ENCODE measurements around the gene LCP1.

The LCP1 gene

GRCh38 chr13:46097015-46097414, 85.0 kb downstream of the LCP1 start:
- Histone ChIP-seq H3K4me2 (no peak overlapping the region), H3K27ac (no peak overlapping the region), H3K36me3 (no peaks in the 10 kb centered on the region), H3K4me3 (no peak overlapping the region), H4K20me1 (no peaks in the 10 kb centered on the region), H3K9me3 (no peaks in the 10 kb centered on the region), H3K9ac (no peak overlapping the region), H3K4me1 (peaks cover 20% of the 10 kb centered on the region), H3K27me3 (no peaks in the 10 kb centered on the region)
- no peak for TF ChIP-seq Cebpa-rat (IDR thresholded peaks at IDR 0.05)

GRCh38 chr13:46094478-46094877, 87.5 kb downstream of the LCP1 start:
- Histone ChIP-seq H3K9ac (no peak overlapping the region), H3K4me3 (no peak overlapping the region), H3K27ac (no peak overlapping the region), H3K9me3 (no peaks in the 10 kb centered on the region), H3K36me3 (no peaks in the 10 kb centered on the region), H3K4me2 (no peak overlapping the region), H4K20me1 (no peaks in the 10 kb centered on the region), H3K4me1 (no peaks in the 10 kb centered on the region), H3K27me3 (no peaks in the 10 kb centered on the region)
- TF ChIP-seq Cebpa-rat (IDR thresholded peaks at IDR 0.05), result no peak

- Histone ChIP-seq H3K4me1 (no peaks in the 10 kb centered on the region), H3K9me3 (peaks cover 12% of the 10 kb centered on the region), H3K27ac (no peak overlapping the region), H3K4me2 (no peak overlapping the region), H3K36me3 (no peaks in the 10 kb centered on the region), H4K20me1 (no peaks in the 10 kb centered on the region), H3K9ac (no peak overlapping the region), H3K27me3 (no peaks in the 10 kb centered on the region), H3K4me3 (no peak overlapping the region)
- no peak for TF ChIP-seq Cebpa-rat (IDR thresholded peaks at IDR 0.05)
Observed at GRCh38 chr13:46088821-46089562, 93.0 kb downstream of the LCP1 start.

- TF ChIP-seq Cebpa-rat (IDR thresholded peaks at IDR 0.05), result no peak
- H3K4me2 ChIP-seq, result no peak overlapping the region
- H3K9me3 ChIP-seq, result peaks cover 12% of the 10 kb centered on the region
Observed at GRCh38 chr13:46087481-46087880, 94.5 kb downstream of the LCP1 start.

GRCh38 chr13:46086985-46087384, 95.0 kb downstream of the LCP1 start:
- Histone ChIP-seq H3K9me3 (peaks cover 12% of the 10 kb centered on the region), H3K27me3 (no peaks in the 10 kb centered on the region)

More at GRCh38 chr13:46087481-46087880, 94.5 kb downstream of the LCP1 start:
- H3K9ac ChIP-seq, result no peak overlapping the region
- no peaks in the 10 kb centered on the region for H3K4me1 ChIP-seq
- no peak overlapping the region for H3K4me3 ChIP-seq
- no peak overlapping the region for H3K27ac ChIP-seq
- H4K20me1 ChIP-seq, result no peaks in the 10 kb centered on the region
- no peaks in the 10 kb centered on the region for H3K27me3 ChIP-seq
- H3K36me3 ChIP-seq, result no peaks in the 10 kb centered on the region

GRCh38 chr13:46086421-46086922, 95.5 kb downstream of the LCP1 start:
- Histone ChIP-seq H3K4me1 (no peaks in the 10 kb centered on the region), H3K4me2 (no peak overlapping the region), H3K36me3 (no peaks in the 10 kb centered on the region), H3K27me3 (no peaks in the 10 kb centered on the region), H4K20me1 (no peaks in the 10 kb centered on the region), H3K27ac (no peak overlapping the region), H3K9me3 (peaks cover 12% of the 10 kb centered on the region), H3K9ac (no peak overlapping the region), H3K4me3 (no peak overlapping the region)
- no peak for TF ChIP-seq Cebpa-rat (IDR thresholded peaks at IDR 0.05)

More at GRCh38 chr13:46086985-46087384, 95.0 kb downstream of the LCP1 start:
- no peak overlapping the region for H3K4me3 ChIP-seq
- no peaks in the 10 kb centered on the region for H3K36me3 ChIP-seq
- H4K20me1 ChIP-seq, result no peaks in the 10 kb centered on the region
- no peaks in the 10 kb centered on the region for H3K4me1 ChIP-seq
- no peak for TF ChIP-seq Cebpa-rat (IDR thresholded peaks at IDR 0.05)
- H3K27ac ChIP-seq, result no peak overlapping the region
- no peak overlapping the region for H3K9ac ChIP-seq
- H3K4me2 ChIP-seq, result no peak overlapping the region

- no peak for TF ChIP-seq Cebpa-rat (IDR thresholded peaks at IDR 0.05)
- no peak overlapping the region for H3K4me3 ChIP-seq
Observed at GRCh38 chr13:46085737-46086136, 96.2 kb downstream of the LCP1 start.

GRCh38 chr13:46082324-46082723, 99.7 kb downstream of the LCP1 start:
- Histone ChIP-seq H3K9ac (no peak overlapping the region), H3K27ac (no peak overlapping the region), H3K27me3 (no peaks in the 10 kb centered on the region), H3K4me2 (no peak overlapping the region), H4K20me1 (no peaks in the 10 kb centered on the region), H3K4me3 (no peak overlapping the region), H3K9me3 (peaks cover 12% of the 10 kb centered on the region), H3K4me1 (peaks cover 5% of the 10 kb centered on the region; the same call in 1 of the 2 replicates), H3K36me3 (no peaks in the 10 kb centered on the region)
- no peak for TF ChIP-seq Cebpa-rat (IDR thresholded peaks at IDR 0.05)

More at GRCh38 chr13:46085737-46086136, 96.2 kb downstream of the LCP1 start:
- Histone ChIP-seq H4K20me1 (no peaks in the 10 kb centered on the region), H3K9me3 (peaks cover 12% of the 10 kb centered on the region), H3K9ac (no peak overlapping the region), H3K36me3 (no peaks in the 10 kb centered on the region), H3K4me2 (no peak overlapping the region), H3K27me3 (no peaks in the 10 kb centered on the region), H3K27ac (no peak overlapping the region), H3K4me1 (no peaks in the 10 kb centered on the region)

GRCh38 chr13:46079770-46080169, 102.2 kb downstream of the LCP1 start:
- H3K4me2 ChIP-seq, result no peak overlapping the region
- peaks cover 2% of the 10 kb centered on the region for H3K9me3 ChIP-seq
- H3K36me3 ChIP-seq, result no peaks in the 10 kb centered on the region
- no peak for TF ChIP-seq Cebpa-rat (IDR thresholded peaks at IDR 0.05)
- no peaks in the 10 kb centered on the region for H4K20me1 ChIP-seq
- H3K27ac ChIP-seq, result no peak overlapping the region
- H3K27me3 ChIP-seq, result no peaks in the 10 kb centered on the region
- H3K4me1 ChIP-seq, result peaks cover 5% of the 10 kb centered on the region; the same call in 1 of the 2 replicates
- no peak overlapping the region for H3K9ac ChIP-seq
- H3K4me3 ChIP-seq, result no peak overlapping the region

GRCh38 chr13:46077265-46077664, 104.7 kb downstream of the LCP1 start:
- Histone ChIP-seq H3K4me1 (peaks cover 5% of the 10 kb centered on the region; the same call in 1 of the 2 replicates), H3K27ac (no peak overlapping the region), H4K20me1 (no peaks in the 10 kb centered on the region), H3K4me2 (no peak overlapping the region), H3K27me3 (no peaks in the 10 kb centered on the region), H3K4me3 (no peak overlapping the region), H3K9me3 (peaks cover 16% of the 10 kb centered on the region), H3K9ac (no peak overlapping the region), H3K36me3 (no peaks in the 10 kb centered on the region)
- TF ChIP-seq Cebpa-rat (IDR thresholded peaks at IDR 0.05), result no peak

All from BLaER1 (cell line).